ENCODE measurements around the gene HEXIM1.

GRCh38 chr17:45106582-45106981, 41.7 kb upstream of the HEXIM1 start:
- TF ChIP-seq CTCF (conservative IDR thresholded peaks at IDR 0.05) (no peak), ZFX (IDR thresholded peaks at IDR 0.05) (no peak)
